ENCODE results near the gene MAPKAPK3. TPM values are rescaled to one million over a fixed set of nuclear protein-coding genes. Genes with fewer than 3 reads are reported as not detected.

The MAPKAPK3 gene
- total RNA-seq, 4 donors from 2014 or later = 25.8 to 57.8 (median 29.2) TPM

DNA sequence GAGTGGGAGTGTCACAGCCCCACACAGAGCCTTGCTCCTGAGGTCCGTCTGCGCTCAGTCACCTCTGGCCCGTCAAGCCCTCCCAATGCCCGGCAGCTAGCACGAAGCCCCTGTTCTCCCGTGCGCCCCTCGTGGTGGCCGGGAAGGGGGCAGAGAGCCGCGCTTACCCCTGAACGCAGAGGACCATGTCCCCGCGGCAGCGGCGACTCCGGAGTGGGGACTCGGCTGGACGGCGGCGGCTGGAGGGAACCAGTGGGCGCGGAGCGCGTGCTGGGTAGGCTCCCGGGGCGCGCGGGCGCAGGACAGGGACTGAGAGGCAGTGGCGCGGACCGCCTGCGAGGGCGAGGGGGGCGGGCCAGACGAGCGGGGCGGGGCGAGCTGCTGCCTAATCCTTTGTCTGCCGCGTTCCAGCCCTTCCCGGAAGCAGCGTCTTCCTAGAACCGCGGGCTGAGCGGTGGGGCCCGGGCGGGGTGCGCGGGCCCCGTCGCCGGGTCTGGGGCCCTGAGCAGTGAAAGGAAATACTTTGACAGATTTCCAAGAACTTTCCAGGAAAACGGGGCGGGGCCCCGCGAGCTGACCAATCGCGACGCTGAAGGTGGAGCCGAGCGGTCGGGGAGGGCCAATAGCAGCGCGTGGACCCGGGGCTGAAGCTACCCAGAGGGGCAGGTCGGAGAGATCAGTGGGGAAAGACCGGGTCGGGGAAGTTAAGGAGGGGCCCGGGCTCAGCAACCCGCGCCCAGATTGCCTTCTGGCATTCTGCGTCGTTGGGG lies 5.3 kb upstream of the MAPKAPK3 start, which contains the start of gene CISH:
TSS of gene CISH (minus strand) at position 311 of the 770 bp plus-strand sequence. CDS start at position 187, 124 bp downstream.
- TF ChIP-seq, protein P1, sequence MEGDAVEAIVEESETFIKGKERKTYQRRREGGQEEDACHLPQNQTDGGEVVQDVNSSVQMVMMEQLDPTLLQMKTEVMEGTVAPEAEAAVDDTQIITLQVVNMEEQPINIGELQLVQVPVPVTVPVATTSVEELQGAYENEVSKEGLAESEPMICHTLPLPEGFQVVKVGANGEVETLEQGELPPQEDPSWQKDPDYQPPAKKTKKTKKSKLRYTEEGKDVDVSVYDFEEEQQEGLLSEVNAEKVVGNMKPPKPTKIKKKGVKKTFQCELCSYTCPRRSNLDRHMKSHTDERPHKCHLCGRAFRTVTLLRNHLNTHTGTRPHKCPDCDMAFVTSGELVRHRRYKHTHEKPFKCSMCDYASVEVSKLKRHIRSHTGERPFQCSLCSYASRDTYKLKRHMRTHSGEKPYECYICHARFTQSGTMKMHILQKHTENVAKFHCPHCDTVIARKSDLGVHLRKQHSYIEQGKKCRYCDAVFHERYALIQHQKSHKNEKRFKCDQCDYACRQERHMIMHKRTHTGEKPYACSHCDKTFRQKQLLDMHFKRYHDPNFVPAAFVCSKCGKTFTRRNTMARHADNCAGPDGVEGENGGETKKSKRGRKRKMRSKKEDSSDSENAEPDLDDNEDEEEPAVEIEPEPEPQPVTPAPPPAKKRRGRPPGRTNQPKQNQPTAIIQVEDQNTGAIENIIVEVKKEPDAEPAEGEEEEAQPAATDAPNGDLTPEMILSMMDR (IDR thresholded peaks at IDR 0.05; ENCODE audit: low read depth) = no peak

DNA sequence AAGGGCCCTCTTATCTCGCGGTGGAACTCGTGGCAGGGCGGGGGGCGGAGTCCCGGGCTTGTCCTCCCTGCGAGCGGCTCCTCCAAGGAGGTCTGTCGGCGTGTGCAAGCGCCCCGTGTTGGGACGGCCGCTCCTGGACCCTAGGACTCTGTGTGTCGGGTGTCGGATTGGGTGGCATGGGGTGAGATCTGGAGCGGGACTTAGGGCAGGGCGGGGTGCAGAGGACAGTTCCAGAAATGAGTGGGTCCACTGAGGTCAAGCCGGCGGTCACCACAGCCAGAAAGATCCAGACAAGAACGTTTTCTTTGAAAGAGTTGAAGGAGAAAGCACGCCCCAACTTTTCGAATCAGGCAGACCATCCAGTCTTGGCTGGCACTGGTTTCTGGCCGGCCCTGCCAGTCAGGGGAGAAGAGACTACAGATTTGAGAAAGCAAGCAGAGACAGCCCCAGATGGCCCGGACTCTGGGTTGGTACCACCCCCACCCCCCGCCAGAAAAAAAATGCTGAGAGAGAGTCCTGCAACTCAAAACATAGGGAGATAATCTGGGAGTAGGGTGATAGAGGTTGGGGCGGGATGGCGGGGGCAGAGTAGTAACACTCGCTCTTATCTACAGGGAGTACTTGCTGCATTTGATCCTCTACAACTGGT lies 4.6 kb upstream of the MAPKAPK3 start:
- TF ChIP-seq, protein P1 (IDR thresholded peaks at IDR 0.05; ENCODE audit: low read depth) = no peak

DNA sequence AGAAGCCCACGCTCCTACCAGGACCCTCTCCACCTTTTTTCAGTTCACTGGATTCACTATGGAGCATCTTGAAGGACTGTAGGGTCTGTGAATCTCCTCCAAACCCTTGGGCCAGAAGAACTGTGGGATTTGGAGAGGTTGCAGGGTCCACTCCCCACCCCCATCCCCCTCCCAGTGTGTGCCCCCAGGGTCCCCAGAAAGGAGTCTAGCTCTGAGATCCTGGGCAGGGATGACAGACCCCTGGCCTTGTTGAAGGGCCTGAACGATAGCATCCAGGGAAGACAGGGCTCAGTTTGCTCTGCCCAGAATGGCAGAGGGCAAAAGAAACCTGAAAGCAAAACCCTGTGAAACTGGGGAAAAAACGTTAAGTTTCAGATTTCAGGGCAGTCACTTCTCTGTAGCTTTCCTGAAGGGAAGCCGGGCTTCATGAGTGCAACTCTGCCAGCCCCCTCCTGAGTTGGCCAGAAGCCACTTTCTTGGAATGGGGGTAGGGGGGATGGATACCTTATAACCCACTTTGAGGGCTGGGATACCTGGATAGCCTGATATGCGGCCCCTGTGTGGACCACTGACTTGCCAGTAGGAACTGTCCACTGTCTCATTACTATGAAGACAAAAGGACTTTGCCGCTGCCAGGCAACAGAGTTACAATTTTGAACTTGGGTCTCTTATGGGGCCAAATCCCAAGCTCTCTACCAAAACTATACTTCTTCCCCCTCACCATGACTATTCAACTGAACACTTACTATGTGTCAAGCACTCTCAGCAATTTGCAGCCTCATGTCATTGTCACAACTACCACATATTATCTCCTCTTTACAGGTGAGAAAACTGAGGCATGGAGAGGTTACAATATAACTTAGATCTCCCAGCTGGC lies 3.7 kb upstream of the MAPKAPK3 start:
- TF ChIP-seq, protein P1 (IDR thresholded peaks at IDR 0.05; ENCODE audit: low read depth) = no peak

DNA sequence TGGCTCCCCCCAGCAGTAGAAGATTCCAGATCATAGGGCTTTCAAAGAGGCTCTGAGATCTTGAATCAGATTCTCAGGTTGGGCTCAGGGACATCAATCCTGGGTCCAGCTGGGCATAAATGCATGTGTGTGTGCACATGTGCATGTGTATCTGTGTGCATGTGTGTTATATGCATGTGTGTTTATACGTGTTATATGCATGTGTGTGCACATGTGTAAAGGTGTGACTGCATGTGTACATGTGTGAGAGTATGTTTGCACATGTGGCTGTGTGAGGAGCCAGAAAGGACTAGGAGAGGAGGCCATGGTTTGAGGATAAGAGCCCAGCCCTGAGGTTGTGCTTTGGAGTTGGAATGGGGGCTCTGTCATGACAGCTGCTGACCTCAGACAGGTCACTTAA lies 1.8 kb upstream of the MAPKAPK3 start:
- TF ChIP-seq, protein P1 (IDR thresholded peaks at IDR 0.05; ENCODE audit: low read depth) = no peak

DNA sequence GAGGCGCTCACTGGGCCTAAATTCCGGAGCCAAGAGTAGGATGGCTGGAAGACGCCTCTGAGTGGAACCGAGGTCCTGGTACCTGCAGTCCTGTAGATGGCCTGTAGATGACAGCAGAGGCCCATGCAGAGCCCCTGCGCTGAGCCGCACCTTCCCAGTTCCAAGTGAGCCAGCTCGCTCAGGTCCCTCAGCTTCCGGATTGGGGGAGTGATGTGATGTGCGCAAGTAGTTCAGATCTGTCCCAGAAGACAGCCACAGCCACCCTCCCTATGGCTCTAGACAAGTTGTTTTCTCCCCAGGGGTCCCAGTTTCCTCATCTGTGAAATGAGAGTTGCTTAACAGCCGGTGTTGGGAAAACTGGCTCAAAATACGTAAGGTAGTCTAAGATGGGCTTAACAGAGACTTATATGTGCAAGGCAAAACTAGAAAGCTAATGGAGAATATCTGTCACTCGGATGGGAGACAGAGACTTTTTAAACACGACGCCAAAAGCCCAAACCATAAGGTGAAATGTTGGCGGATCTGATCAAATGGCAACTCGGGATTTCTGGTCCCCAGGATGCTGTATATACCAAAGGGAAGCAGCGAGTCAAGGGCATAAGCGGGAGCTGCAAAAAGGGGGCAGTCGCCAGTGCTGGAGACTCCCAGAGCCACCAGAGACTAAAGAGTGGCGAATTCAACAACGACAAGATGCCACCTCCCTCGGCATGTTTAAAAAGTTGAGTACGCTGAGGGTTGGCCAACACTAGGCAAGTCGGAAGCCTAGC lies 765 bp upstream of the MAPKAPK3 start:
- TF ChIP-seq, protein P1 (IDR thresholded peaks at IDR 0.05; ENCODE audit: low read depth) = no peak

DNA sequence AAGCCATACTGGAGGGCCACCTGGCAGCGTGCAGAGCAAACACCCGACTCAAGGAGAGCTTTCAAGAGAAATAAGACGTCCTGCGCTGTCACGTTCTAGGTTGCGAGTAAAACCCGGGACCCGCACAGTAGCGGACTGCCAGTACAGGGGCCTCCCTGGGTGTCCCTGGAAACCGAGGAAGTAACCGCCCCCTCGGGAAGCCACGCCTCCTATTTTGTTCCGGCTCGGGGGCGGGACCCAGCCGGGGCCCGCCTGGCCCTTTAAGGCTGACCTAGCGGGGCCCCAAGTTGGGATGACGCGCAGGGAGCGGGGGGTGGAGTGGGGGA lies 218 bp upstream of the MAPKAPK3 start:
- TF ChIP-seq, protein P1 (IDR thresholded peaks at IDR 0.05; ENCODE audit: low read depth) = no peak

Measured in subcutaneous adipose tissue (tissue), 4 donors.